Panc1 (cell line): Measurements from ENCODE around the gene SLC30A3.

Experiments
- CTCF ChIP-seq: fragments of 450-650 bp; IDR thresholded peaks from 2 replicates; pipeline ENCODE4 v1.5.1; 2017; ENCODE audit warnings: mild to moderate bottlenecking
- POLR2AphosphoS5 ChIP-seq: IDR thresholded peaks from 2 replicates; pipeline ENCODE4 v1.6.1; 2012; ENCODE audit warnings: mild to moderate bottlenecking, low read depth, low read length, moderate library complexity
- TCF7L2 ChIP-seq: IDR thresholded peaks from 2 replicates; pipeline ENCODE4 v1.6.1; 2011; ENCODE audit warnings: mild to moderate bottlenecking, low read depth, low read length, inconsistent platforms
- TF ChIP-seq, protein P1 (sequence below), 2 experiments: IDR thresholded peaks; 2 replicates each; pipeline ENCODE4 v1.6.1; 2011 to 2012; ENCODE audit warnings: low read depth in 2 of 2, control low read depth in 1 of 2, low read length in 1 of 2, mild to moderate bottlenecking in 1 of 2, moderate library complexity in 1 of 2; ENCODE audit not compliant: insufficient read depth in 1 of 2

DNA sequence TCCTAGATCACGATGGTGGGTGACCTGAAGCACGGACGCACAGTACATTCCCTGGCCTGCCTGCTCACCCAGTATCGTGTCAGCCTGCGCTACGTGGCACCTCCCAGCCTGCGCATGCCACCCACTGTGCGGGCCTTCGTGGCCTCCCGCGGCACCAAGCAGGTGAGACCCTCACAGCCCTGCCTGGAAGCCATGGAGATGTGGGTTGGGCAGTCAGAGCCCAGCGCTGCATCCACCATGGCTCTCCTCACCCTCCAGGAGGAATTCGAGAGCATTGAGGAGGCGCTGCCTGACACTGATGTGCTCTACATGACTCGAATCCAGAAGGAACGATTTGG is 20.3 kb downstream of the SLC30A3 start:
- TF ChIP-seq POLR2AphosphoS5 (no peak), CTCF (no peak), TCF7L2 (no peak)
- TF ChIP-seq, protein P1, sequence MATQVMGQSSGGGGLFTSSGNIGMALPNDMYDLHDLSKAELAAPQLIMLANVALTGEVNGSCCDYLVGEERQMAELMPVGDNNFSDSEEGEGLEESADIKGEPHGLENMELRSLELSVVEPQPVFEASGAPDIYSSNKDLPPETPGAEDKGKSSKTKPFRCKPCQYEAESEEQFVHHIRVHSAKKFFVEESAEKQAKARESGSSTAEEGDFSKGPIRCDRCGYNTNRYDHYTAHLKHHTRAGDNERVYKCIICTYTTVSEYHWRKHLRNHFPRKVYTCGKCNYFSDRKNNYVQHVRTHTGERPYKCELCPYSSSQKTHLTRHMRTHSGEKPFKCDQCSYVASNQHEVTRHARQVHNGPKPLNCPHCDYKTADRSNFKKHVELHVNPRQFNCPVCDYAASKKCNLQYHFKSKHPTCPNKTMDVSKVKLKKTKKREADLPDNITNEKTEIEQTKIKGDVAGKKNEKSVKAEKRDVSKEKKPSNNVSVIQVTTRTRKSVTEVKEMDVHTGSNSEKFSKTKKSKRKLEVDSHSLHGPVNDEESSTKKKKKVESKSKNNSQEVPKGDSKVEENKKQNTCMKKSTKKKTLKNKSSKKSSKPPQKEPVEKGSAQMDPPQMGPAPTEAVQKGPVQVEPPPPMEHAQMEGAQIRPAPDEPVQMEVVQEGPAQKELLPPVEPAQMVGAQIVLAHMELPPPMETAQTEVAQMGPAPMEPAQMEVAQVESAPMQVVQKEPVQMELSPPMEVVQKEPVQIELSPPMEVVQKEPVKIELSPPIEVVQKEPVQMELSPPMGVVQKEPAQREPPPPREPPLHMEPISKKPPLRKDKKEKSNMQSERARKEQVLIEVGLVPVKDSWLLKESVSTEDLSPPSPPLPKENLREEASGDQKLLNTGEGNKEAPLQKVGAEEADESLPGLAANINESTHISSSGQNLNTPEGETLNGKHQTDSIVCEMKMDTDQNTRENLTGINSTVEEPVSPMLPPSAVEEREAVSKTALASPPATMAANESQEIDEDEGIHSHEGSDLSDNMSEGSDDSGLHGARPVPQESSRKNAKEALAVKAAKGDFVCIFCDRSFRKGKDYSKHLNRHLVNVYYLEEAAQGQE (IDR thresholded peaks at IDR 0.05; ENCODE audit: insufficient read depth in 1 of 2, low read depth in 2 of 2, low read length in 1 of 2), result no peak
